B cell (primary cell): ENCODE data around the gene TP53. TPM values are rescaled to one million over a fixed set of nuclear protein-coding genes. Genes with fewer than 3 reads are reported as not detected.

Experiments used
- ATAC-seq: fragments of 200-7000 bp; cut with Tn5 transposase; one replicate; pipeline ENCODE4 v1.10.0; 2021; ENCODE audit warnings: low read depth, mild to moderate bottlenecking, moderate number of reproducible peaks, moderate library complexity
- CTCF ChIA-PET: fragments of 350-600 bp; sonication (Branson Sonifier 250); formaldehyde crosslinking; loops from one replicate; lab custom pipeline; 2021; ENCODE audit warnings: antibody characterized with exemption, inconsistent platforms; lab: Charles Lee
- POLR2A ChIA-PET: fragments of 350-600 bp; sonication (Branson Sonifier 250); formaldehyde crosslinking; loops from one replicate; lab custom pipeline; 2021; ENCODE audit warnings: antibody characterized with exemption; lab: Charles Lee
- DNase-seq: peaks from one replicate; pipeline ENCODE4 v3.0.0; 2013
- H2AFZ ChIP-seq: 2 replicates; pipeline ENCODE4 v1.6.1; 2012; ENCODE audit warnings: mild to moderate bottlenecking, low read depth, low read length; ENCODE audit not compliant: insufficient read depth, poor library complexity, severe bottlenecking
- H3K27ac ChIP-seq, 2 donors: 1 replicate in 1 of 2; 2 replicates in 1 of 2; pipeline ENCODE4 v1.5.1; 2012 to 2013; ENCODE audit warnings: low read length in 2 of 2, mild to moderate bottlenecking in 2 of 2, moderate library complexity in 1 of 2
- H3K27me3 ChIP-seq, 4 experiments: fragments of 200-600 bp in 1 of 4; sonication (generic) in 1 of 4; replicated peaks in 1 of 4; 1 replicate in 2 of 4; 2 replicates in 2 of 4; pipeline versions ENCODE4 v1.6.1 to v1.7.0; 2013 to 2016; ENCODE audit warnings: low read length in 3 of 4, mild to moderate bottlenecking in 2 of 4, mixed read lengths in 1 of 4, moderate library complexity in 1 of 4; ENCODE audit not compliant: insufficient read depth in 4 of 4, control insufficient read depth in 3 of 4; ENCODE audit errors: control extremely low read depth in 1 of 4
- H3K36me3 ChIP-seq, 2 experiments: replicated peaks in 1 of 2; 1 replicate in 1 of 2; 2 replicates in 1 of 2; pipeline versions ENCODE4 v1.6.1 to v1.7.1; 2013; ENCODE audit warnings: low read length in 1 of 2; ENCODE audit not compliant: insufficient read depth in 2 of 2, control insufficient read depth in 1 of 2; ENCODE audit errors: control extremely low read depth in 1 of 2, extremely low read depth in 1 of 2
- H3K4me1 ChIP-seq, 2 donors: fragments of 200-600 bp in 1 of 2; sonication (generic) in 1 of 2; 1 replicate in 1 of 2; 2 replicates in 1 of 2; pipeline versions ENCODE4 v1.5.1 to v1.6.1; 2013 to 2017; ENCODE audit warnings: low read length in 2 of 2; ENCODE audit not compliant: control insufficient read depth in 2 of 2, insufficient read depth in 2 of 2
- H3K4me2 ChIP-seq: replicated peaks from 2 replicates; pipeline ENCODE3; 2012; ENCODE audit warnings: mild to moderate bottlenecking, low read depth, low read length; ENCODE audit not compliant: poor library complexity, severe bottlenecking
- H3K4me3 ChIP-seq, 5 experiments: fragments of 200-600 bp in 1 of 5; sonication (generic) in 1 of 5; 1 replicate in 3 of 5; 2 replicates in 2 of 5; pipeline versions ENCODE4 v1.5.1 to v1.7.0; 2011 to 2016; ENCODE audit warnings: low read length in 4 of 5, mild to moderate bottlenecking in 4 of 5, low read depth in 2 of 5, control low read depth in 1 of 5, moderate library complexity in 1 of 5; ENCODE audit not compliant: insufficient read depth in 1 of 5; ENCODE audit errors: control extremely low read depth in 1 of 5, extremely low read depth in 1 of 5
- H3K79me2 ChIP-seq: fragments of 200-600 bp; sonication (generic); one replicate; pipeline ENCODE4 v1.6.0; 2016; ENCODE audit warnings: low read length; ENCODE audit not compliant: control insufficient read depth, insufficient read depth
- H3K9ac ChIP-seq: fragments of 200-600 bp; sonication (generic); 2 replicates; pipeline ENCODE4 v1.6.1; 2017; ENCODE audit warnings: mild to moderate bottlenecking, low read length, moderate library complexity
- H3K9me3 ChIP-seq, 3 donors: one replicate each; pipeline versions ENCODE4 v1.6.1 to v1.7.1; 2013; ENCODE audit warnings: low read length in 2 of 3; ENCODE audit not compliant: control insufficient read depth in 2 of 3, insufficient read depth in 1 of 3; ENCODE audit errors: control extremely low read depth in 1 of 3
- H4K20me1 ChIP-seq: 2 replicates; pipeline ENCODE4 v1.6.0; 2012; ENCODE audit warnings: mild to moderate bottlenecking, low read length; ENCODE audit not compliant: insufficient read depth, control insufficient read depth, poor library complexity, severe bottlenecking
- H3K27ac Mint-ChIP-seq: one replicate; pipeline ENCODE4 v1.8.0; 2021; ENCODE audit warnings: mixed read lengths
- H3K27me3 Mint-ChIP-seq: one replicate; pipeline ENCODE4 v1.8.0; 2021; ENCODE audit warnings: mixed read lengths
- H3K4me1 Mint-ChIP-seq: one replicate; pipeline ENCODE4 v1.8.0; 2021; ENCODE audit warnings: mixed read lengths
- H3K4me3 Mint-ChIP-seq: one replicate; pipeline ENCODE4 v1.8.0; 2021; ENCODE audit warnings: mixed read lengths
- H3K9me3 Mint-ChIP-seq: one replicate; pipeline ENCODE4 v1.8.0; 2022; ENCODE audit warnings: mixed read lengths; ENCODE audit not compliant: insufficient read depth
- EZH2 ChIP-seq: IDR thresholded peaks from 2 replicates; pipeline ENCODE4 v1.6.1; 2012; ENCODE audit warnings: borderline replicate concordance, low read depth, mild to moderate bottlenecking, moderate library complexity, low read length; ENCODE audit not compliant: insufficient read depth, poor library complexity, severe bottlenecking
- WGBS: methylation state at CpG from one replicate; pipeline ENCODE4 v1.1.5; 2013; ENCODE audit warnings: missing lambda C conversion rate; ENCODE audit not compliant: insufficient coverage; 5-methylcytosine and 5-hydroxymethylcytosine counted together
- intact Hi-C: fragments of 100-400 bp; cut with micrococcal nuclease; formaldehyde crosslinking; loops from one replicate; pipeline ENCODE4 v1.10.0; 2022
- polyA plus RNA-seq: library from polyadenylated mRNA; depleted of rRNA; stranded (reverse); fragments of >200 nt; gene quantifications from 2 replicates; pipeline ENCODE4 v1.2.3, GENCODE V29; 2012
- total RNA-seq, 2 donors: library from RNA; stranded (reverse); fragments of 120-200 nt in 1 of 2; gene quantifications; 1 replicate in 1 of 2; 2 replicates in 1 of 2; pipeline versions ENCODE4 v1.2.3 to v1.2.4, GENCODE V29; 2013 to 2022
- TF ChIP-seq, protein P1 (sequence below): fragments of 200-600 bp; IDR thresholded peaks from one replicate; pipeline ENCODE4 v1.8.0; 2022; ENCODE audit warnings: antibody characterized with exemption, mild to moderate bottlenecking

TP53 gene
- total and polyA plus RNA-seq, 2 donors (not counting 1 experiment from before 2014, with no cell fraction given), result 76.1 to 89.9 TPM

DNA sequence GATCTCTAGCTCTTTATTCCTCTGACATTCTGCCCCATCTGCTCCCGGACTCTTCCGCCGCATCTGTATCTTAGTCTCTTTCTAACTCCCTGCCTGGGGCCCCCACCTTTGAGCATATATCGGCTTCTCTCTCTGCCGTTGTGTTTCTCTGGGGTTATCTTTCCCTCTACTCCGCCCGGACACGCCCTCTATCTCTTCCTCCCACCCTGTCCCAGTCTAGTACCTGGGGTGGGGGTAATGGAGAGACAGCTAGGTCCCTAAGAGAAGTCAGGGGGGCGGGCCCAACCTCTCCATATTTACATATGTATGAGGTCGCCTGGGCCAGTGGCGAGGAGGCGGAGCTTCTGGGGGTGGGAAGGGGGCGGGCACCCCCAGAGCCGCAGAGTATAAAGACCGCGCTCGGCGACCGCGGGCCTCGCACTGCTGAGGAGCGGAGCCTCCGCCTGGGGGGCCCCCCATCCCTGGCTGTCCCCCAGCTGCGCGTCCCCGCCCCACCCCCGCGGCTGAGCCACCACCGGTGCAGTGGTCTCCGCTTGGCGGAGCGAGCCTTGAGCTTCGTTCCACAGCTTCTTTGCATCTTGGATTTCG, 36.7 kb downstream of the TP53 start, which contains the start of gene ATP1B2:
Gene ATP1B2, plus strand, starts transcription at position 418 of the 588 bp plus-strand sequence. CDS start 593 bp downstream, outside the sequence.
- intact Hi-C loops, result loop anchor here (1.0 to 2.0 kb wide), 3 partner anchors 23 to 36 kb away; partner anchors contain the start of genes SAT2 and TP53
- peak within 1 kb of the TSS; percentile 26 to 74 (median 47) for H3K4me3 ChIP-seq
- H3K27ac Mint-ChIP-seq, result peak within 1 kb of the TSS; percentile 20
- peak within 1 kb of the TSS; percentile 77 for H2AFZ ChIP-seq
- no peaks in the 10 kb centered on the region for H3K36me3 ChIP-seq
- TF ChIP-seq, protein P1, sequence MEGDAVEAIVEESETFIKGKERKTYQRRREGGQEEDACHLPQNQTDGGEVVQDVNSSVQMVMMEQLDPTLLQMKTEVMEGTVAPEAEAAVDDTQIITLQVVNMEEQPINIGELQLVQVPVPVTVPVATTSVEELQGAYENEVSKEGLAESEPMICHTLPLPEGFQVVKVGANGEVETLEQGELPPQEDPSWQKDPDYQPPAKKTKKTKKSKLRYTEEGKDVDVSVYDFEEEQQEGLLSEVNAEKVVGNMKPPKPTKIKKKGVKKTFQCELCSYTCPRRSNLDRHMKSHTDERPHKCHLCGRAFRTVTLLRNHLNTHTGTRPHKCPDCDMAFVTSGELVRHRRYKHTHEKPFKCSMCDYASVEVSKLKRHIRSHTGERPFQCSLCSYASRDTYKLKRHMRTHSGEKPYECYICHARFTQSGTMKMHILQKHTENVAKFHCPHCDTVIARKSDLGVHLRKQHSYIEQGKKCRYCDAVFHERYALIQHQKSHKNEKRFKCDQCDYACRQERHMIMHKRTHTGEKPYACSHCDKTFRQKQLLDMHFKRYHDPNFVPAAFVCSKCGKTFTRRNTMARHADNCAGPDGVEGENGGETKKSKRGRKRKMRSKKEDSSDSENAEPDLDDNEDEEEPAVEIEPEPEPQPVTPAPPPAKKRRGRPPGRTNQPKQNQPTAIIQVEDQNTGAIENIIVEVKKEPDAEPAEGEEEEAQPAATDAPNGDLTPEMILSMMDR, result no peak
- TF ChIP-seq EZH2, result no peak
- H3K79me2 ChIP-seq, result no peaks in the 10 kb centered on the region
- peaks cover 20 to 24% of the 10 kb centered on the region in 2 donors for H3K4me1 ChIP-seq
- WGBS, result 0% methylated on average over 23 of the region's 34 CpGs
- H3K27ac ChIP-seq, result no peak within 1 kb of the TSS
- no peaks in the 10 kb centered on the region for H4K20me1 ChIP-seq
- peaks cover 19% of the 10 kb centered on the region for H3K4me1 Mint-ChIP-seq
- H3K9me3 Mint-ChIP-seq, result no peaks in the 10 kb centered on the region
- peak within 1 kb of the TSS; percentile 91 for H3K4me3 Mint-ChIP-seq
- H3K27me3 Mint-ChIP-seq, result peaks cover 49% of the 10 kb centered on the region
- CTCF ChIA-PET, result interaction anchor here (1.0 to 1.7 kb wide), 3 partner anchors 18 to 37 kb away, joined by 6 to 9 read pairs (median 7); partner anchors contain the start of genes FXR2 and TP53
- ATAC-seq (peak; percentile 85), DNase-seq (peak; percentile 87)
- H3K27me3 ChIP-seq, result peaks cover 0 to 53% (median 29%) of the 10 kb centered on the region in 4 experiments
- POLR2A ChIA-PET, result interaction anchor here (0.5 to 2.2 kb wide), 6 partner anchors 16 to 91 kb away, joined by 3 to 10 read pairs (median 6); partner anchors contain the start of genes SAT2, TP53 and WRAP53
- H3K4me2 ChIP-seq, result peak within 1 kb of the TSS; percentile 97
- H3K9ac ChIP-seq, result peak within 1 kb of the TSS; percentile 67
- H3K9me3 ChIP-seq, result peaks cover 0 to 6% (median 0%) of the 10 kb centered on the region in 3 donors

DNA sequence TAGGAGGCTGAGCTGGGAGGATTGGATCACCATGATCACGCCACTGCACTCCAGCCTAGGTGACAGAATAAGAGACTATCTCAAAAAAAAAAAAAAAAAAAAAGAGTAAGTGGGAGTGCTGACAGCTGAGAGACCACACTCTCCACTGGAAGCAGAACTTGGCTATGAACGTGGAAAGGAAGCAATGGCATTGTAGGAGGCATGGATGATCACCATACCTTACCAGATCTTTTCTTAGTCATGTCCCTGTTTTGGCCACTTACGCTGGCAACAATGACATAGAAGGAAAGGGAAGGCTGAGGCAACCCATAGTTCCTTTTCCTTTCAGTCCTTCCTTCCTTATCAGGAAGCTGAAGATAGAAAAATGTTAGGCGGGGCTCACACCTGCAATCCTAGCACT, 40.3 kb downstream of the TP53 start:
- Histone ChIP-seq H3K4me1 (peaks cover 21 to 28% of the 10 kb centered on the region in 2 donors), H4K20me1 (no peaks in the 10 kb centered on the region), H2AFZ (no peak overlapping the region), H3K36me3 (no peaks in the 10 kb centered on the region), H3K9ac (no peak overlapping the region), H3K4me3 (no peak overlapping the region), H3K27ac (no peak overlapping the region), H3K27me3 (peaks cover 0 to 40% (median 21%) of the 10 kb centered on the region in 4 experiments), H3K79me2 (no peaks in the 10 kb centered on the region), H3K4me2 (no peak overlapping the region), H3K9me3 (peaks cover 0 to 6% (median 0%) of the 10 kb centered on the region in 3 donors)
- no peak for DNase-seq
- CTCF ChIA-PET, result interaction anchor here (0.7 to 1.7 kb wide), 2 partner anchors 39 to 134 kb away, joined by 3 read pairs; no protein-coding TSS in a partner anchor
- no peak for ATAC-seq
- Mint-ChIP-seq H3K4me1 (peaks cover 20% of the 10 kb centered on the region), H3K27me3 (peaks cover 28% of the 10 kb centered on the region), H3K27ac (no peak overlapping the region), H3K9me3 (no peaks in the 10 kb centered on the region), H3K4me3 (no peak overlapping the region)
- POLR2A ChIA-PET, result interaction anchor here (0.7 kb wide), 1 partner anchor 20 kb away, joined by 3 read pairs; no protein-coding TSS in a partner anchor
- TF ChIP-seq EZH2, result no peak
- TF ChIP-seq, protein P1, result no peak
- WGBS, result 83% methylated on average over 1 of the region's 4 CpGs
- intact Hi-C loops, result no loop called here
